Activated T-helper 17 cell treated with anti-CD3 and anti-CD28 coated beads, Interleukin-2, amount 50 U/mL, for 72 hours (primary cell): ENCODE measurements around the gene BICC1. TPM values are rescaled to one million over a fixed set of nuclear protein-coding genes. Genes with fewer than 3 reads are reported as not detected.

ENCODE experiments used
- ATAC-seq: fragments of 150-1000 bp; cut with Tn5 transposase; replicated peaks from 2 replicates; pipeline ENCODE4 v1.10.0; 2021; ENCODE audit warnings: mild to moderate bottlenecking, moderate library complexity
- H3K27ac Mint-ChIP-seq: one replicate; pipeline ENCODE4 v1.8.0; 2022; ENCODE audit warnings: mixed read lengths
- H3K27me3 Mint-ChIP-seq: one replicate; pipeline ENCODE4 v1.8.0; 2022; ENCODE audit warnings: mixed read lengths
- H3K36me3 Mint-ChIP-seq: one replicate; pipeline ENCODE4 v1.8.0; 2022; ENCODE audit warnings: low read depth, mild to moderate bottlenecking, mixed read lengths
- H3K4me1 Mint-ChIP-seq: one replicate; pipeline ENCODE4 v1.8.0; 2022; ENCODE audit warnings: mixed read lengths
- H3K4me3 Mint-ChIP-seq: one replicate; pipeline ENCODE4 v1.8.0; 2022; ENCODE audit warnings: mild to moderate bottlenecking, mixed read lengths
- H3K9me3 Mint-ChIP-seq: one replicate; pipeline ENCODE4 v1.8.0; 2022; ENCODE audit warnings: mixed read lengths
- total RNA-seq, 2 donors: library from RNA; stranded (reverse); gene quantifications; one replicate each; pipeline ENCODE4 v1.2.3, GENCODE V29; 2022

The BICC1 gene
- total RNA-seq, 2 donors from 2014 or later = 0.05 to 0.28 TPM

- Mint-ChIP-seq H3K4me1 (no peaks in the 10 kb centered on the region), H3K27me3 (no peaks in the 10 kb centered on the region), H3K4me3 (no peak overlapping the region), H3K36me3 (no peaks in the 10 kb centered on the region), H3K9me3 (no peaks in the 10 kb centered on the region), H3K27ac (no peak overlapping the region)
- ATAC-seq = no peak
Observed at GRCh38 chr10:58543141-58543540, 30.5 kb downstream of the BICC1 start.

GRCh38 chr10:58544135-58544534 lies 31.5 kb downstream of the BICC1 start:
- H3K4me1 Mint-ChIP-seq = no peaks in the 10 kb centered on the region
- H3K36me3 Mint-ChIP-seq = no peaks in the 10 kb centered on the region
- no peak overlapping the region for H3K4me3 Mint-ChIP-seq
- H3K27ac Mint-ChIP-seq = no peak overlapping the region
- no peak for ATAC-seq
- no peaks in the 10 kb centered on the region for H3K27me3 Mint-ChIP-seq
- H3K9me3 Mint-ChIP-seq = no peaks in the 10 kb centered on the region

DNA sequence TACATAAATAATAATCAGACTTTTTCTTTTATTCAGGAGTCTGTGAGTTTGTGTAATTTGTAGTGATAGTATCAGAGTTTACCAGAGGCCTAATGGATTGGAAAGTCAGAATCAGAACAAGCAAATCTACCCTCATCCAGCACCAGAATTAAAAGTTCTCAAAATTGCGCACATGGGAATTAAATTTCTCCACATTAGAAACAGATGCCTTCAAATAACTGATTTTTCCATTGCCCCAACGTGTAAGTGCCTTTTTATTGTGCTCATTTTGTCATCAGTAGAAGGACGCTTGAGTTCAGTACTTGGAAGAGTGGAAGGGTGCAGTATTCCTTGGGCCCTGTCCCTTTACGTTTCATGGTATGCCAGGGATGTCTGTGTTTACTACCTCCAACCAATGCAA lies 32.8 kb downstream of the BICC1 start:
- Mint-ChIP-seq H3K4me1 (no peaks in the 10 kb centered on the region), H3K36me3 (no peaks in the 10 kb centered on the region), H3K27me3 (no peaks in the 10 kb centered on the region), H3K9me3 (no peaks in the 10 kb centered on the region), H3K27ac (no peak overlapping the region), H3K4me3 (no peak overlapping the region)
- no peak for ATAC-seq

- no peak for ATAC-seq
Observed at GRCh38 chr10:58546137-58546536, 33.5 kb downstream of the BICC1 start.

GRCh38 chr10:58546722-58547445 lies 34.2 kb downstream of the BICC1 start:
- Mint-ChIP-seq H3K27me3 (peaks cover 3% of the 10 kb centered on the region), H3K9me3 (no peaks in the 10 kb centered on the region), H3K4me1 (no peaks in the 10 kb centered on the region), H3K27ac (no peak overlapping the region), H3K4me3 (no peak overlapping the region), H3K36me3 (no peaks in the 10 kb centered on the region)
- ATAC-seq = no peak

More at GRCh38 chr10:58546137-58546536, 33.5 kb downstream of the BICC1 start:
- H3K4me1 Mint-ChIP-seq = no peaks in the 10 kb centered on the region
- peaks cover 3% of the 10 kb centered on the region for H3K27me3 Mint-ChIP-seq
- no peak overlapping the region for H3K4me3 Mint-ChIP-seq
- no peaks in the 10 kb centered on the region for H3K9me3 Mint-ChIP-seq
- no peak overlapping the region for H3K27ac Mint-ChIP-seq
- no peaks in the 10 kb centered on the region for H3K36me3 Mint-ChIP-seq

DNA sequence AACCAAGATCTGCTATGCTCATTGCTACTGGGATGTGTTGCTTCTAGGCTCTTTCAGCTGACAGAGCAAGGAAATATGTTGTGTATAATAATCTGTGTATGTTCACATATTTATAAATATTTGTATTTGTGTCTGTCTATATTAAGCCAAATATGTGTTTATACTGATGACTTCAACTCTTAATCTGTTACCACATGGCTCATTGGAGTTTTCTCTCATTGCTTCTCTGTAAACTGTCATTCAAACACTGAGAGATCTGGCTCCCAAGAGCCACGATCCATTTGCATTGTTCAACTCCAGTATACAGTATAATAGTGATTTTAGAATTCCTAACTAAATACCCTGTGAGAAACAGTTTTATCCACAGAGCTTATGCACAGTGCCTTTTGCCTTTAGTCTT lies 35.3 kb downstream of the BICC1 start:
- no peak for ATAC-seq
- Mint-ChIP-seq H3K36me3 (no peaks in the 10 kb centered on the region), H3K27ac (no peak overlapping the region), H3K4me1 (no peaks in the 10 kb centered on the region), H3K27me3 (peaks cover 3% of the 10 kb centered on the region), H3K9me3 (no peaks in the 10 kb centered on the region), H3K4me3 (no peak overlapping the region)

DNA sequence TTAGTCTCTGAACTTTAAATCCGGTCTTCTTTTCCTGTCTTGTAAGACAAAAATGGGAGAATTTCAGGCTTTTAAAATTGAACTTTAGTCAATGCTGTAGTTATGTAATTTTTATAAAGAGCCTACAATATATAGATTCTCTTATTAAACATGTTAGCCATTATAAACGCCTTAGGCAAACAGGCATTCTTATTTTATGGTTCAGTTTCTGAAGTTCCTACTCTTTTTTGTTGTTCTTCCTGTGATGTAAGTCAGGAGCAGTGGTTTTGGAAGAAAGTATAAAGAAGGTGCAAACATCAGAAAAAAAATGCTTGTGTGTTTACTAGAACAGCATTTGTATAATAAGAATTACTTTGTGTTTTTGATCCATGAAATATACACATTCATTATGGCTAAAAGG lies 41.6 kb downstream of the BICC1 start:
- H3K27ac Mint-ChIP-seq = no peak overlapping the region
- ATAC-seq = no peak
- no peak overlapping the region for H3K4me3 Mint-ChIP-seq
- no peaks in the 10 kb centered on the region for H3K4me1 Mint-ChIP-seq
- H3K36me3 Mint-ChIP-seq = no peaks in the 10 kb centered on the region
- H3K27me3 Mint-ChIP-seq = peaks cover 7% of the 10 kb centered on the region
- H3K9me3 Mint-ChIP-seq = peaks cover 8% of the 10 kb centered on the region

GRCh38 chr10:58555170-58555929 lies 42.7 kb downstream of the BICC1 start:
- Mint-ChIP-seq H3K9me3 (peaks cover 8% of the 10 kb centered on the region), H3K4me1 (no peaks in the 10 kb centered on the region), H3K27ac (no peak overlapping the region), H3K4me3 (no peak overlapping the region), H3K36me3 (no peaks in the 10 kb centered on the region), H3K27me3 (peaks cover 7% of the 10 kb centered on the region)
- ATAC-seq = no peak

DNA sequence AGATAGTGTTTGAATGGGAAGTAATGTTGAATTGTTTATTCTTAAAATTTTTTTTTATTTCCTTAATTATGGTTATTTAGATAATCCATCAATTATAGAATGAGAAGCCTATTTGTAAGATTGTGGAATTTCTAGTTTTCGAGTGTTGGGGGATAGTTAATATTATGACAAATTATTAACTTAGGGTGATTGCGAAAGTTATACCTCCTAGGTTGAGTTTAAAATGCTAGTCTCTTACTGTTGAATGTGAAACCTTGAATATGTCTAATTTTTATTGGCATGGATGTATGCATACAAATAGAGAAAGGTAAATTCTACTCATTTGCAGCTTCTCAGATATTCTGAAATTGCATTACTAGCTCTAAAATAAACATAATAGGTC lies 43.2 kb downstream of the BICC1 start:
- Mint-ChIP-seq H3K27ac (no peak overlapping the region), H3K36me3 (no peaks in the 10 kb centered on the region), H3K4me3 (no peak overlapping the region), H3K4me1 (no peaks in the 10 kb centered on the region), H3K9me3 (peaks cover 8% of the 10 kb centered on the region), H3K27me3 (peaks cover 6% of the 10 kb centered on the region)
- ATAC-seq = no peak

- H3K4me3 Mint-ChIP-seq = no peak overlapping the region
Observed at GRCh38 chr10:58556516-58557165, 44.0 kb downstream of the BICC1 start.

GRCh38 chr10:58557714-58558113 lies 45.0 kb downstream of the BICC1 start:
- peaks cover 18% of the 10 kb centered on the region for H3K9me3 Mint-ChIP-seq
- H3K36me3 Mint-ChIP-seq = no peaks in the 10 kb centered on the region
- no peak overlapping the region for H3K4me3 Mint-ChIP-seq
- ATAC-seq = no peak
- no peak overlapping the region for H3K27ac Mint-ChIP-seq
- H3K4me1 Mint-ChIP-seq = no peaks in the 10 kb centered on the region
- H3K27me3 Mint-ChIP-seq = peaks cover 8% of the 10 kb centered on the region

More at GRCh38 chr10:58556516-58557165, 44.0 kb downstream of the BICC1 start:
- Mint-ChIP-seq H3K27me3 (peaks cover 5% of the 10 kb centered on the region), H3K27ac (no peak overlapping the region), H3K36me3 (no peaks in the 10 kb centered on the region), H3K9me3 (peaks cover 12% of the 10 kb centered on the region), H3K4me1 (no peaks in the 10 kb centered on the region)
- ATAC-seq = no peak

- H3K4me1 Mint-ChIP-seq = no peaks in the 10 kb centered on the region
- H3K9me3 Mint-ChIP-seq = peaks cover 23% of the 10 kb centered on the region
- peaks cover 5% of the 10 kb centered on the region for H3K27me3 Mint-ChIP-seq
- H3K36me3 Mint-ChIP-seq = no peaks in the 10 kb centered on the region
- H3K4me3 Mint-ChIP-seq = no peak overlapping the region
- no peak overlapping the region for H3K27ac Mint-ChIP-seq
- no peak for ATAC-seq
Observed at GRCh38 chr10:58560068-58560467, 47.4 kb downstream of the BICC1 start.

DNA sequence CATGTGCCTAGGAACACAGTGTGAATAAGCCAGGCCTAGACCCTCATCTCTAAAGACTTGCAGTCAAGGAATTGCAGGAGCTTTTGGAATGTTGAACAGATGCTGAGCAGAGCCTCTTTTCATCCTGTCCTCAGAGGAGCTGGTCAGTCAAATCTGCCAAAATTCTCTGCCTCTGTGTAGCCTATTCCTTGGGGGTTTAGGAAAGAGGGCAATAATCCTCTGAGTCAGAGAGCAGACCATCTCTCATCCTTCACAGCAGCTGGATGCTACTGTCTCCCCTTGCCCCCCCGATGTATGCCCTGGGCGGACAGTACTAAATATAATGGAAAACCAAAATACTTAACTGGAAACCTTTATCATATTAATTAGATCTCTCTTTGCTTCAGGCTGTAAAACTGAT lies 52.6 kb downstream of the BICC1 start:
- no peak overlapping the region for H3K4me3 Mint-ChIP-seq
- no peaks in the 10 kb centered on the region for H3K4me1 Mint-ChIP-seq
- no peak overlapping the region for H3K27ac Mint-ChIP-seq
- no peak for ATAC-seq
- H3K36me3 Mint-ChIP-seq = no peaks in the 10 kb centered on the region
- peaks cover 5% of the 10 kb centered on the region for H3K27me3 Mint-ChIP-seq
- H3K9me3 Mint-ChIP-seq = peaks cover 15% of the 10 kb centered on the region

DNA sequence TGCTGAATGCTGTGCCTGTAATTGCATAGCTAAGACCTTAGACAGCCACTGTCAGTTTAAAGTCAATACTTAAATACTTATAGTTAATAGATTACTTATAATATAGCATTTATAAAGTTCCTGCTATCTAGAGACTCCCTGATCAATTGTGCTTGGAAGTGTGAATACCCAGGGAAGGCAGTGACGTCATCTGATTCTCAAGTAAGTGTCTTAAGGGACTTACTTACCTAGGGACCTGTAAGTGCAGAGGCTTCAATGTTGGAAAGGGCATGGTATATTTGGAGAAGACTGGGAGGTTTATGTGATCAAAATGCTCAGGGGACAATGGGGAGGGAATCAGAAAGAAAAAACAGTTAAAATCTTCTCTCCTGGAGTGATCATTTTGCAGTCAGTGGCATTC lies 55.0 kb downstream of the BICC1 start:
- no peak for ATAC-seq
- H3K9me3 Mint-ChIP-seq = peaks cover 11% of the 10 kb centered on the region
- H3K4me1 Mint-ChIP-seq = no peaks in the 10 kb centered on the region
- no peak overlapping the region for H3K4me3 Mint-ChIP-seq
- no peak overlapping the region for H3K27ac Mint-ChIP-seq
- peaks cover 2% of the 10 kb centered on the region for H3K27me3 Mint-ChIP-seq
- no peaks in the 10 kb centered on the region for H3K36me3 Mint-ChIP-seq

DNA sequence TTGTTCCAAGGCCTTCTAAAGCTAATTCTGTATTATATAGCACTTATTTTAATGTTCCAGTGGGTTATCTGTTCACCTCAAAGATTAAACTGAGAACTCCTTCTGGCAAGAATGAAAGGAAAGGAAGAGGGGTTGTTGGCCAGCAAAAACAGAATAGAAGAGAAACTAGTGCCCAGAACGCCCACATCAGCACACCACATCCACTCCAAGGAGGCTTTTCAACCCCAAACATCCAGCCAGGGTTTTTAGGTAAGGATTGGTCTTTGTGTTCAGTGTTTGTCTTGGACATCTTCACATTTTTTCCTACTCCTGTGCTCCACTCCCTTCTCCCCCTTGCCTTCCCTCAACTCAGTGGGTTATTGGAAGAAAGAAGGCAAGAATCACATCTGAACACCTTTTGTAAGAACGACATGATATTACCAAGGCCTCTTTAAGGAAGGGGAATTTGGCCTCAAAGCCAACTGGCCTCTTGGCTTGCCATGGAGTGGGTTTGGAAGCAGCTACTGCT lies 55.8 kb downstream of the BICC1 start:
- Mint-ChIP-seq H3K4me3 (no peak overlapping the region), H3K9me3 (peaks cover 9% of the 10 kb centered on the region), H3K4me1 (no peaks in the 10 kb centered on the region), H3K27ac (no peak overlapping the region), H3K36me3 (no peaks in the 10 kb centered on the region), H3K27me3 (peaks cover 4% of the 10 kb centered on the region)
- ATAC-seq = no peak
